ENCODE measurements around the gene FECH. TPM values are rescaled to one million over a fixed set of nuclear protein-coding genes. Genes with fewer than 3 reads are reported as not detected.

Gene FECH, protein sequence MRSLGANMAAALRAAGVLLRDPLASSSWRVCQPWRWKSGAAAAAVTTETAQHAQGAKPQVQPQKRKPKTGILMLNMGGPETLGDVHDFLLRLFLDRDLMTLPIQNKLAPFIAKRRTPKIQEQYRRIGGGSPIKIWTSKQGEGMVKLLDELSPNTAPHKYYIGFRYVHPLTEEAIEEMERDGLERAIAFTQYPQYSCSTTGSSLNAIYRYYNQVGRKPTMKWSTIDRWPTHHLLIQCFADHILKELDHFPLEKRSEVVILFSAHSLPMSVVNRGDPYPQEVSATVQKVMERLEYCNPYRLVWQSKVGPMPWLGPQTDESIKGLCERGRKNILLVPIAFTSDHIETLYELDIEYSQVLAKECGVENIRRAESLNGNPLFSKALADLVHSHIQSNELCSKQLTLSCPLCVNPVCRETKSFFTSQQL
- 31.4 and 39.8 TPM in 2 replicates for total RNA-seq

DNA sequence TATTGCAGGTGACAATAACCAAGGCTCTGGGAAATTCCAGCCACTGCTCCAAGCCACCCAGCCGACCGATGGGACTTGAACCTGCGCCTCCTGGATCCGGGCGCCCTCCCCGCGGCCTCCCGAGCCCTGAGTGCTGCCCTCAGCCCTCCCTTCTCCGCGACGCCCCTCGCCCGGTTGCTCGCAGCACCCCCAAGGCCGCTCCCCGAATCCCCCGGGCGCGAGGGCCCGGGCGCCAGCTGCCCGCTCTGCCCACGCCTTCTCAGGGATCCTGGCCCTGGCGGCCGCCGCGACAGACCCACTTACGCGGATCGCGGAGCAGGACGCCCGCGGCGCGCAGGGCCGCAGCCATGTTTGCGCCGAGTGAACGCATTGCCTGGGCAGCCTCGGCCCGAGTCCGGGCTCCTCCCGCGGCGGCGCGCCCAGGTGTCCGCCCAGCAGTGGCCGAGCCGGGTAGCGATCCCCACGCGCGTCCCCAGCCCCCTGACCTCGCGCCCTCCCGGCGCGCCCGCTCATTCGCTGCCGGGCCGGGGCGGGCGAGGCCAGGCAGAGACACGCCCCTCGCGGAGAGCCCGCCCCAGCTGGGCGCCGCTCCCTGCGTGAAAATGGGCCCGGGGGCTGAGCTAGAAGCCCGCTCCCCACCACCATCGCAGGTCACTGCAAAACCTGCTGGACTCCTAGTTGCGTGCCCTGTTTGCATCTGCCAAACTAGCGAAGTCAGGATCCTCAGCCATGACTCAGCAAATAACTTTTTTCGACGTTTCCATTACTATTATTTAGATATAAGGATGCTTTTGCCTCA, at the start of gene FECH:
FECH (minus strand) TSS at position 452 of the 799 bp plus-strand sequence; CDS start at position 370, 82 bp downstream.

Other genes with a start within 250 kb of the FECH start
- not detected in 2 replicates for gene ST8SIA3, start 234.1 kb downstream of the FECH start, total RNA-seq
- gene ONECUT2, start 151.3 kb downstream of the FECH start, total RNA-seq = under 0.01 TPM in 2 replicates
- gene NARS1, start 35.1 kb upstream of the FECH start, total RNA-seq = 129 and 156 TPM in 2 replicates
- gene ATP8B1, start 216.6 kb upstream of the FECH start, total RNA-seq = 67.1 and 67.3 TPM in 2 replicates